GM18909 (cell line): ENCODE results near the gene ANKRD26.
"Not testable (repeated sequence)": the region's sequence is repeated elsewhere in the genome, so short reads cannot be mapped to it uniquely, and the experiment has no call there.

ENCODE experiments used
- ATAC-seq: cut with Tn5 transposase; IDR thresholded peaks from one replicate; pipeline ENCODE4 v1.9.1; 2021; ENCODE audit warnings: mild to moderate bottlenecking; ENCODE audit not compliant: unreplicated experiment, poor library complexity

The ANKRD26 gene

GRCh38 chr10:27099916-27100812 lies at the start of gene ANKRD26:
Gene ANKRD26 (minus strand): TSS chr10:27100494. CDS start chr10:27100326, 168 bp downstream.
- peak; percentile 88 for ATAC-seq

DNA sequence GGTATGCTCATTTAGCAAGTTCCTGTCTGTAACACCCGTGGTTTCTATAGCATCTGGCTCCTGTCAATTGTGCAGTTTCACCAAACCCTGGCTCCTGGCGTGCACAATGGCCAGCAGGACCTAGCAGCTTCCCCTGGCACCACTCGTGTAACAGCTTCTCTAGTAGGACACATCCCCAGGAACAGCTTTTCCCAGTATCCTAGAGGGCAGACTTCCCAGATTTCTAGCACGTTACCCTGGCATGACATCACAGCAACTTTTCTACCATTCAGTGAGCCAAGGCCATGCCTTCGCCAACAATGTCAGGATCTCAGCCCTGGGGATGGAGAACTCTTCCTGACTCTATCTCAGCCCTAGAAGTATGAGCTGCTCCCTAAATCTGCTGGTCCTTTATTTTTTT lies 47.4 kb upstream of the ANKRD26 start:
- ATAC-seq, result no peak

DNA sequence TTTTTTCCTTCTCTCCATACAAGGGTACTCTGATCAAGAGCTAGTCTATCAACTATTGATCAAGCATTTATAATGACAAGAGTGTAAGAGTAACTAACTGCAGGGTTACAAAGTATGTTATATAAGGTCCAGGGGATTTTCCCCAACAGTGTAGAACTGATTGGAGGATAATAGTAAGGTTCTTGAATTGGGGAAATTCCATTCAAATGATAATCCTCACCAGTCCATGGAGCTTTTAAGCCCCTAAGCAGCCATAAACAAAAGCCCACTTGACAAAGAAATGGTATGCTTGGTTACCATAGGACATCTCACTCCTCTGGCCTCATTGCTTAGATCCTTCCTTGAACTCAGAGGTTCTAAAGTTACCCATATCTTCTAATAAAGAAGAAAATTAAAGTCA lies 45.6 kb upstream of the ANKRD26 start:
- no peak for ATAC-seq

- ATAC-seq, result no peak
Measured at GRCh38 chr10:27143686-27144085, 43.4 kb upstream of the ANKRD26 start.

- no peak for ATAC-seq
Measured at GRCh38 chr10:27138277-27138676, 38.0 kb upstream of the ANKRD26 start.

- no peak for ATAC-seq
Measured at GRCh38 chr10:27134371-27134770, 34.1 kb upstream of the ANKRD26 start.

DNA sequence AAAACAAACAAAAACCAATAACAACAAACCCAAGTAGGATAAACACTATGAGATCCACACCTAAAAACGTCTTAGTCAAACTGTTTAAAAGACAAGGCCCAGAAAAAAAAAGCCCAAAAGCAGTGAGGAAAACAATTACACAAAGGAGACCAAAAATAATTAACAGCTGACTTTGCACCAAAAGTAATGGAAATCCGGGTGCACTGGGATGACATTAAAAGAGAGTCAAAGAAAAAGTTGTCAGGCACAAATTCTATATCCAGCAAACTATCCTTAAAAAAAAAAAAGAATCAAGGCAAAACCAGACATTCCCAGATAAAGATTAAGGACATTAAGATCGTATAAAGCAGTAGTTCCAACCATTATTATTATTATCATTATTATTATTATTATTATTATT lies 7.9 kb upstream of the ANKRD26 start:
- no peak for ATAC-seq

- no peak for ATAC-seq
Measured at GRCh38 chr10:27104919-27105318, 4.6 kb upstream of the ANKRD26 start.

DNA sequence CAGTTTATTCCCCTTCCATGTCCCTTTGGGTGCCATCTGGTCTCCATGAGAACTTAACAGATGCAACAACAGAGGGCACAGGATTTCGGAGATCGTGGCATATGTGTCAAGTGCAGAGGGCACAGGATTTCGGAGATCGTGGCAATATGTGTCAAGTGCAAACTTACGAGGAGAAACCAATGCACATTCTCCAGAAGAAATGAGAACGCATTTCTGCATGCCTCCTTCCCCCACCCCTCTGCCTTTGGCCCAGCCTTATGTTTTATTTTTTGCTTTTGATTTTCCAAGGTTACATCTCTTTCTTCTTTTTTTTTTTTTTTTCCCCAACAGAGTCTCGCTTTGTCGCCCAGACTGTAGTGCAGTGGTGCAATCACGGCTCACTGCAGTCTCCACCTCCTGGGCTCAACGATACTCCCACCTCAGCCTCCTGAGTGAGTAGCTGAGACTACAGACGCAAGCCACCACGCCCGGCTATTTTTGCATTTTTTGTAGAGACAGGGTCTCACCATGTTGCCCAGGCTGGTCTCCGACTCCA lies 586 bp upstream of the ANKRD26 start:
- ATAC-seq, result no peak

GRCh38 chr10:27099448-27099847 lies 846 bp downstream of the ANKRD26 start:
- ATAC-seq, result no peak

DNA sequence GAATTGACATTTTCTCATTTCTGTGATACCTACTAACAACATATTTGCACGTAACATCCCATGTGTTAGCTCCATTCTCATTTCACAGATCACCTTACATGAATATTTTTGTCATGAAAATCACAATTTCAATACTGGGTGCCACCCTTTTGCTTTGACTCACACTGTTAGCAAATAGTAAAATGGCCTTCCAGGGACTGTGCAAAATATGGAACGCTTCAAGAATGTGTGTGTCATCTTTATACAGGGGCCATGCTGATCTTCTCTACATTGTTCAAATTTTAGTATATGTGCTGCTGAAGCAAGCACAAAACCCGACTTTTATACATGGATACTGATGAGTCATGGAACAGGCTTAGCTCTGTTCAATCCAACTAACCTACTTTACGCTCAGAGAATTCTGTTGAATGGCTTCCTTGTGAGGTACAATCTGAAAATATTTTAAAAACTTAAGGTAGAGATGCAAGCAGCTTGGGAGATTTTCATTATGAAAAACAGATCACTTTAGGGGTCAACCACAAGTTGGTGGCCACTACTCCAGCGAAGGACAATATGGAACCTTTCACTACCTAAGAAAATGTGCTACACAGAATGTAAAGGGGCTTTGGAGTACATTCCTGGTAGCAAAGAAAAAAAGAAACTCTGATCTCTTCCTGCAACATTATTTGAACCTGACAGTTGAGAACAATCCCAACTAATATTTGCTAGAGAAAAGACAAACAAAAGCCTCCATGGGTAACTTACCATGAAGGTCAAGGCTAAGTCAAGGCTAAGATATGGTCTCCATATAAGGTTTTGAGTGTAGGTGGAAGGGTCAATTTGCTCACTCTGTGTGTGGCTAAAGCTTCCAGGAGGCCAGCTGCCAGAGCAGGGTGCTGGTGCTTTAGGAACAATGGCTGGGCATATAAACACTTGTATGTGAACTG lies 11.9 kb downstream of the ANKRD26 start:
- no peak for ATAC-seq

DNA sequence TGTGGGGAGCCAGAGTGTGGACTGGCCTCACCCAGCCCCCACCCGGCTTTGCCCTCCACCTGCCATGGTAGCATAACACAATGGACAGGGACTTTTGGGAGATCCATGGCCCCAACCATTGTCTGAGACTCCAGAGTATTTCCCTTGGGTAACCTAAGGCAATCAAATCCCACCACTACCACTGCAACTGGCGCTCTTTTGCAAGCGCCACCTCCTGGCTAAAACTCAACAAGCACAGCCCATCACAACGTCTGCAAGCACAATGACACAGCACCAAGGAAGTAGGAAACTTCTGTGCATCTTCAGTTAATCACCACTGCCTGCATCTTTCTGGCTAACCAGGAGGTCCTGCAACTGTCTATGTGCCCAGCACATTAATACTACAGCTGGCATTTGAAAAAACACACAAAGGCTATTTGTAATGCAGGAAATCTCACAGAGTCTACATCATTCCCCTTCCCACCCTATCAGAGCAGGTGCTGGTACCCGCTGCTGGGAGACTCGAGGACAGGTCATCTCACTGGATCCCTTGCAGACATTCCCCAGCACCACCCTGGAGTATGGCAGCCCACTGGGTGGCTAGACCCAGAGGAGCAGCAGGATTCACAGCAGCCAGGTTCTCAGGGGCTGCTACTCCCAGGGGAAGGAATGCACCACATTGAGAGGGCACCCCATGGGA lies 27.7 kb downstream of the ANKRD26 start:
- no peak for ATAC-seq

DNA sequence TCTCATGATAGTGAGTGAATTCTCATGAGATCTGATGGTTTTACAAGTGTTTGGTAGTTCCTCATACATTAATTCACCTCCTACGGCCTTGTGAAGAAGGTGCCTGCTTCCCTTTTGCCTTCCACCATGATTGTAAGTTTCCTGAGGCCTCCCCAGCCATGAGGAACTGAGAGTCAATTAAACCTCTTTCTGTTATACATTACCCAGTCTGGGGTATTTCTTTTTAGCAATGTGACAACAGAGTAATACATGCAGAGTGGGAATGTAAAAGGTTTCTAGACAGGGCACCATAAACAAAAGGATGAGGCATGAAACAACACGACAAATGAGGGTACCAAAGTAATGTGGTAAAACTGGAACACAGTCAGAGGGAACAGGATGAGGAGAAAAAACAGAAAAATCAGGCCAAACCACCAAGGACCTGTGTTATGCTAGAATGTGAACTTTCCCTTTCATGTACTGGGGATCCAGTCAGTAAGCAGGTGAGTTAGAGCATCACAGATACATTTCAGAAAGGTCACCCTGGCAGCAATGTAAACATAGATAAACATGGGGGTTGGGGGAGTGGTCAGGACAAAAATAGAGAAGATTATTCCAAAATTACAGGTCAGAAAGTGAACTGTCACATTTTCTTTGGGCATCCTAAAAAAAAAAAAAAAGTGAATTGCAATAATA lies 31.9 kb downstream of the ANKRD26 start:
- ATAC-seq, result no peak

- peak; percentile 56 for ATAC-seq
Measured at GRCh38 chr10:27065084-27065483, 35.2 kb downstream of the ANKRD26 start.

GRCh38 chr10:27052656-27053055 lies 47.6 kb downstream of the ANKRD26 start:
- ATAC-seq, result no peak

DNA sequence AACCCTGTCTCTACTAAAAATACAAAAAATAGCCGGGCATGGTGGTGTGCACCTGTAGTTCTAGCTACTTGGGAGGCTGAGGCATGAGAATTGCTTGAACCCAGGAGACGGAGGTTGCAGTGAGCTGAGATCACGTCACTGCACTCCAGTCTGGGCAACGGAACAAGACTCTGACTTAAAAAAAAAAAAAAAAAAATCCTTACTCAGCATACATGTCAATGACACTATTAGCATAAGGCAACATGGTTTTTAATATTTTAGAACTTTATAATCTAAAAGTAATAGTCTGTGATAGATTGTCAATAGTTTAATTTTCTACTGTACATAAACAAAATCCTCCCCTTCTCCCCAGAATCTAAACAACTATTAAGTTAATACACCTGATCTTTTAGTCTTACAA lies 55.0 kb downstream of the ANKRD26 start:
- ATAC-seq, result not testable (repeated sequence)

DNA sequence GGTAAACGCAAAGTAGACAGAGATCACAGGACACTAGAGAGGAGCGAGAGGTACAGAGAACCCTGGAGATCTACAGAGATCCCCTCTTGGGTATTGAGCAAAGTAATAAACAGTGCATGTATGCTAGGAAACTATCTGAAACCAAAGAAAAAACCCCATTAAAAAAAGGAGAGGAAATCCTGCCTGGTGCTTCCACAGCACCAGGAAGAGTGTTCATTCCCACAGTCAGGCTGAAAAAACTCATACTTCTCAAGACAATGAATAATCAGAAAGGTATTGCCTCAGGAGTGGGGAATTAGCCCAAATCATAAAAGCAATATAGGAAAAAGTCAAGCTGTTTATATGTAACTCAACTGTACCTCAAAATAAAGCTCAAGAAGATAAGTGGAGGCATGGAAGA lies 59.1 kb downstream of the ANKRD26 start:
- ATAC-seq, result no peak

- no peak for ATAC-seq
Measured at GRCh38 chr10:27038168-27038567, 62.1 kb downstream of the ANKRD26 start.

- ATAC-seq, result no peak
Measured at GRCh38 chr10:27035163-27035562, 65.1 kb downstream of the ANKRD26 start.

DNA sequence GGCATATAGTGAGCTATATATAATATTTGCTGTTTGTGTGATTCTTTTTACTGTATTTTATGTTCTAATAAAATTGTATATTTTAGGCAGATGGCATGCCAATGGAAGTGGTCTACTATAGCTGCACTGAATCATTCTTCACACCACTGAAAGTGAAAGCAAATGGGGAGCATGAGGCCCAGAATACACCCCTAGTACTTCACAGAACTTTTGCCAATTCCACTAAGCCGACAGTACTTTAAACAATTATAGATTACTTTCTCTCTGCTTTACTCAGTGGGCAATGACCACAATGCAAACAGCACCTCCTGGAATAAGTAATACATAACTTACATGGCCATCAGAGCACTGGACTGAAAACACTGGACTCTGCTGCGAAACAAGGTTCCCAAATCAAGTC lies 70.2 kb downstream of the ANKRD26 start:
- ATAC-seq, result no peak
